Panc1 (cell line): ENCODE results near the gene SORCS1.

ENCODE experiments used
- POLR2AphosphoS5 ChIP-seq: IDR thresholded peaks from 2 replicates; pipeline ENCODE4 v1.6.1; 2012; ENCODE audit warnings: mild to moderate bottlenecking, low read depth, low read length, moderate library complexity
- TF ChIP-seq, protein P1 (sequence below): fragments of 450-650 bp; IDR thresholded peaks from 2 replicates; pipeline ENCODE4 v1.5.1; 2017; ENCODE audit warnings: mild to moderate bottlenecking

DNA sequence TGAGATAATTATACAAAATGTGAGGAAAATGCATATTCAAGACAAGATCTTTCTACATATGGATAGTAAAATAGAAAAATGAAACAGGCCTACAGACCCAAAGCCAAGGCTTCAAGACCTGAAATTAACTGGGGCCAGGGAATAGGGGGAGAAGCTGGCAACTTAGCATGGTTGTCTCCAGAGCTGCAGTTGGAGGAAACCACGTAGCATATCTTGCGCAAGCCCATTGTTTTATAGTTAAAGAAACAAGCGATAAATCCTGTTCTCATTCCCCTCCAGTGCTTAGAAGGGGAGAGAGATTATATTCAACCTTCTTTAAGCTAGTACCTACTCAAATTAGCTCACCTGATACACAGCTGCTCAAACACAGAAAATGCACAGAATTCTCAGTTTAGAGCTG lies 197.1 kb downstream of the SORCS1 start:
- TF ChIP-seq, protein P1, sequence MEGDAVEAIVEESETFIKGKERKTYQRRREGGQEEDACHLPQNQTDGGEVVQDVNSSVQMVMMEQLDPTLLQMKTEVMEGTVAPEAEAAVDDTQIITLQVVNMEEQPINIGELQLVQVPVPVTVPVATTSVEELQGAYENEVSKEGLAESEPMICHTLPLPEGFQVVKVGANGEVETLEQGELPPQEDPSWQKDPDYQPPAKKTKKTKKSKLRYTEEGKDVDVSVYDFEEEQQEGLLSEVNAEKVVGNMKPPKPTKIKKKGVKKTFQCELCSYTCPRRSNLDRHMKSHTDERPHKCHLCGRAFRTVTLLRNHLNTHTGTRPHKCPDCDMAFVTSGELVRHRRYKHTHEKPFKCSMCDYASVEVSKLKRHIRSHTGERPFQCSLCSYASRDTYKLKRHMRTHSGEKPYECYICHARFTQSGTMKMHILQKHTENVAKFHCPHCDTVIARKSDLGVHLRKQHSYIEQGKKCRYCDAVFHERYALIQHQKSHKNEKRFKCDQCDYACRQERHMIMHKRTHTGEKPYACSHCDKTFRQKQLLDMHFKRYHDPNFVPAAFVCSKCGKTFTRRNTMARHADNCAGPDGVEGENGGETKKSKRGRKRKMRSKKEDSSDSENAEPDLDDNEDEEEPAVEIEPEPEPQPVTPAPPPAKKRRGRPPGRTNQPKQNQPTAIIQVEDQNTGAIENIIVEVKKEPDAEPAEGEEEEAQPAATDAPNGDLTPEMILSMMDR, result no peak
- no peak for TF ChIP-seq POLR2AphosphoS5
